GM19351 (cell line): ENCODE data around the gene CBY3.
"Not testable (repeated sequence)": the region's sequence is repeated elsewhere in the genome, so short reads cannot be mapped to it uniquely, and the experiment has no call there.

Experiments used
- ATAC-seq: cut with Tn5 transposase; IDR thresholded peaks from one replicate; pipeline ENCODE4 v1.9.1; 2021; ENCODE audit warnings: mild to moderate bottlenecking, moderate library complexity; ENCODE audit not compliant: unreplicated experiment

Gene CBY3

DNA sequence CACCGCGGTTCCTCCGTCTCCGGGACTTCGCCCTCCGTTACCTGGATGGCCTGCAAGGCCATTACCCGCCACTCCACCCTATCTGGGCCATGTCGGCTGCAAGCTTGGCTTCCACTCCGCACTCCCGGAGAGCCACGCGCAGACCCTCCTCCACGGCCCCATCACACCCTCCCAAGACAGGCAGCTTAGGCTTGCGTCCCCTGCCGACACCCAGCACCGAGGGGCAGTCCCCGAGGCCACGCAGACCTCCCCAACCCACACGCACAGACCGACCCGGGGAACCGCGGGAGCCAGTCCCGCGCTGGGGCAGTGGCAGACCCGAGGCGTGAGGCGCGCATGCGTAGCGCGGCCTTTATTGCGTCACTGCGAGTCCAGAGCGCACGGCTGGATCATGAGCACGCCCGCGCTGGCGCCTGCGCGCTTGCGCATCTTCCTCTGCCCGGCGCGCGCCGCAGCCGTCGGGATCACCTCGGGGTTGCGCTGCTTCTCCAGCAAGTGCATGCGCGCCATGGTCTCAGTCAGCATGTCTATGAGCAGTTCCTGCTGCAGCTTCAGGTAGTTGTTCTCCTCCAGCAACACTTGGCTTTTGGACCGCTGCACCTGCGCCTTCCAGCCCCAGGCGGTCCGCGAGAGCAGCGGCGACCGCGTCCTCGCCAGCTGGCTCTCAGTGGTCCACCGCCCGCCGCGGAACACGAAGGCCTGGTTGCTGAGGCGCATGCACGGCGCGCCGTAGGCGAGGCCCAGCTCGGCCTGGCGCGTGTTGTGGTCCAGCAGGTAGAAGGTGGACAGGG, 2.4 kb downstream of the CBY3 start:
- ATAC-seq: peak; percentile 85

GRCh38 chr5:179668391-179668790, 12.4 kb downstream of the CBY3 start:
- ATAC-seq: peak; percentile 79

DNA sequence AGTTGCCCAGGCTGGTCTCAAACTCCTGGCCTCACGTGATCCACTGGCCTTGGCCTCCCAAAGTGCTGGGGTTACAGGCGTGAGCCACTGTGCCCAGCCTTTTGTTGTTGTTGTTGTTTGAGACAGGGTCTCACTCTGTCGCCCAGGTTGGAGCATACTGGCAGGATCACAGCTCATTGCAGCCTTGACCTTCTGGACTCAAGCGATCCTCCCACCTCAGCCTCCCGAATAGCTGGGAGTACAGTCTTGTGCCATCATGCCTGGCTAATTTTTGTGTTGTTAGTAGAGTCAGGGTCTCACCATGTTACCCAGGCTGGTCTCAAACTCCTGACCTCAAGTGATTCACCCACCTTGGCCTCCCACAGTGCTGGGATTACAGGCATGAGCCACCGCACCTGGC, 19.2 kb downstream of the CBY3 start:
- ATAC-seq: not testable (repeated sequence)

- ATAC-seq: peak; percentile 68
Observed at GRCh38 chr5:179658179-179658856, 22.5 kb downstream of the CBY3 start.

DNA sequence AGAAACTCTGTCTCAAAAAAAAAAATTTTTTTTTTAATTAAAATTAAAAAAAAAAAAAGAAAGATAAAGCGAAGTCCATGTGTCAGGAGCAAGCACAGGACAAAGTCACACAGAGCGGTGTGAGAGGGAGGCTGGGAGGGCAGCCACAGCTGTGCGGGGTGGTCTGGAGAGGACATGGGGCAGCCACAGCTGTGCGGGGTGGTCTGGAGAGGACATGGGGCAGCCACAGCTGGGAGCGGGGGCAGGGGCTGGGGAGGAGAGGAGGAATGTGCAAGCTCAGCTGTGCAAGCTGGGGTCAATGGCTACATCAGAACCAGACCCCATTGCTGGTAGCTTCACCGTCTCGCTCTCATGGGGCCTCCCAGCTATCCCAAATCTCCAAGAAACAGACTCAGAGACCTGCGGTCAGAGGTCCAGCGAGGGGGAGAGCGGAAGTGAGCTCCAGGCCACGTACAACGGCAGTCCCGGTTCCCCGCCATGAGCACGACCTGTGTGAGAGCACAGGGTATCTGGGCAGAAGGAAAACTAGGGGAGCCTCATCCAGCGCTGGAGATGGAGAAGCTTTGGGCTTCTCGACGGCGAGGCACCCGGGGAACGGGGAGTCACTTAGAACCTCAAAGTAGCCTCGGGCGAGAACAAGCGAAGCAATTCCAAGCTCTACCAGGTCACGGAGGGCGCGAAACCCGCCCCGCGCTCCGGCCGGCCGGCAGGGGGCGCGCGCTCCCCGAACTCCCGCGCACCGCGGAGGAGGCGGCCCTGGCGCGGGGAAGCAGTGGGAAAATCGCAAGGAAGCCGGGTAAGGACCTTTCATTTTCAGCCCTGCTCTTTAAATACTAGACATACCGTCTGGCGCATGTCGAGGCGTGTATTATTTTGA, 23.3 kb downstream of the CBY3 start:
- peak; percentile 85 for ATAC-seq

DNA sequence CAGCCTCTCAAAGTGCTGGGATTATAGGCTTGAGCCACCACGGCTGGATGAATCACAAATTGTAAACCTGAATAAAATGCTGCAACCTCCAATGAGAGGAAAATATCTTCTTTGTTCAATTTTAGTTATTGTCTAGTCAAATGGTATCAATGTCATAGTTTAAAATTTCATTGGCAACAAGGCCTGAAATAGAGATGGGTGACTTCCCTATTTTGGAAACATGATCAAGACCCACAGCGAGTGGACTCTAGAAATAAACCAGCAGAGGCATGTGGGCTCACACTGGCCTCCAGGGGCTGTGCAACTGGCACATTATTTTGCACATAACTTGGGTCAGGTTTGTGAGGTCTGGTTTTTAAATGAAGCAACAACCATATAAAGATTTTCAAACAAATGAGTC, 27.7 kb downstream of the CBY3 start:
- not testable (repeated sequence) for ATAC-seq

DNA sequence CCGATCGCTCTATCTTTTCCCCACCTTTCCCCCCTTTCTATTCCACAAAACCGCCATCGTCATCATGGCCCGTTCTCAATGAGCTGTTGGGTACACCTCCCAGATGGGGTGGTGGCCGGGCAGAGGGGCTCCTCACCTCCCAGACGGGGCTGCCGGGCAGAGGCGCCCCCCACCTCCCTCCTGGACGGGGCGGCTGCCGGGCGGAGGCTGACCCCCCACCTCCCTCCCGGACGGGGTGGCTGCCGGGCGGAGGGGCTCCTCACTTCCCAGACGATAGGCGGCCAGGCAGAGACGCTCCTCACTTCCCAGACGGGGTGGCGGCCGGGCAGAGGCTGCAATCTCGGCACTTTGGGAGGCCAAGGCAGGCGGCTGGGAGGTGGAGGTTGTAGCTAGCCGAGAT, 30.6 kb downstream of the CBY3 start:
- ATAC-seq: not testable (repeated sequence)

DNA sequence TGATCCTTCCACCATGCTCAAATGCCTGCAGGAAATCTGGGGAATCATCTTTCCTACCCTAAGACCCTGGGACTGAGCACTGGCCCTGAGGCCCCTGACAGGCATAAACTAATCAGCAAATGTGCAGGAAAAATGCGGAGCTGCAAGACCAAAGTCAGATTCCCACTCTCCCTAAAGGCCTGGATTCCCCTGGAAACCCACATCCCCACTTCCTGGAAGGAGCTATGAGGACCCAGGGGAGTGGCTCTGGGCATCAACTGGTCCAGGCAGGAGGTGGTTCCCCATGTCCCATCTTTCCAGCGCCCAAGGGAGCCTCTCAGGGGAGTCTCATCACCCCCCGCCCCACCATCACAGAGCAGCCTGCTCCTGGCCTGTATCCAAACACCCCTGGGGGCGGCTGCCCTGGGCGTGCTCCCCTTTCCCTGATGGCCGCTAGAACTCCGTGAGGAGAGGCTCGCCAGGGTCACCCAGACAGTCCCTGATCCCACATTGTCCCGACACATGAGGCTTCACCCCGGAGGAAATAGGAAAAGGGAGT, 31.6 kb downstream of the CBY3 start:
- not testable (repeated sequence) for ATAC-seq

GRCh38 chr5:179648410-179648809, 32.4 kb downstream of the CBY3 start:
- ATAC-seq: no peak

GRCh38 chr5:179644766-179645165, 36.1 kb downstream of the CBY3 start:
- not testable (repeated sequence) for ATAC-seq

DNA sequence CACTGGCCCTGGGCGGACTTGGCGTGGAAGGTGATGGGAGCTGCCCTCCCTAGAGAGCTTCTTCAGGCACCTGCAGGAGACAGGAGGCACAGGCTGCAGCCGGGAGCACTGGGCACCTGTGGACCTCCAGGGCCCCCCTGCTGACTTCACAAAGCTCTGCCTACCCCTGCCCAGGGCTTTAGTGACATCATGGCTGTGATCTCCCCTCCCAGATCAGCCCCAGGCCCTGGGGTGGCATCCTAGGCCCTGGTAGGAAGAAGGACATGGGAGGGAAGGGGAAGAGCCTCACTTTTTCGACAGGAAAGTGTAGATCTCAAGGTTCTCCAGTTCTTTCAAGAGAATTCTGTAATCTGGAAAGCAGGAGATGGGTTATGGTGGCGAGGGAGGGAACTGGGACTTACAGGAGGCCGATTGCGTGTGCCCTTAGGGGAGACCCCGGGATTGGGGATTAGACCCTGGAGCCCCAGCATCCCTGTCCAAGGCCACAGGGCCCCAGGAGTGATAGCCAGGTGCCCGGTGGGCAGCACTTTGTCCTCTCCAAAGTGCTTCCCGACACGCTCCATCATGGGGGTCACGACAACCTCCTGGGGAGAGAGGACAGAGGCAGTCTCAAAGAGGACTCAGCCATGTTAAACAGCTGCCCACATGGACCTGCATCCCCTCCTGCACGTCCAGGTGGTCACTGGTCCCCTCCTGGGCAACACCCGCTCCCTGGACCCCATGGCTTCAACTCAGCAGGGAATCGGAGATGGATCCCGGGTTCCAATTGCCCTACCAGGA, 37.5 kb downstream of the CBY3 start:
- not testable (repeated sequence) for ATAC-seq

DNA sequence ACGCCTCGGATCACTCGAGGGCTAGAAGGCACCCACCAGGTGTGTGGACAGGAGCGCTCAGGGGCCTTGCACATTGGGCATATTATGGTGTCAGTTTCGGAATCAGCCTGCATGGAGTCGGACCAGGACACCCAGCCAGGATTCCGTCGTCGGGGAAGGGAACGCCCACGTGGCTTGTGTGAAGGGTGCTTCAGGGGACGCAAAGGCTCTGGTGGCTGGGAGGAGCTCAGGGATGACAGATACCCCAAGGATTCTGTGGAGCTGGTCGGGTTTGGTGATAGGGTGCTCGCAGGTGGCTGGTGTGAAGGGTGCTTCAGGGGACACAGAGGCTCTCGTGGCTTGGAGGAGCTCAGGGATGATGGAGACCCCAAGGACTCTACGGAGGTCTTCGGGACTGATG, 38.2 kb downstream of the CBY3 start:
- ATAC-seq: not testable (repeated sequence)

- not testable (repeated sequence) for ATAC-seq
Observed at GRCh38 chr5:179641745-179642144, 39.1 kb downstream of the CBY3 start.

DNA sequence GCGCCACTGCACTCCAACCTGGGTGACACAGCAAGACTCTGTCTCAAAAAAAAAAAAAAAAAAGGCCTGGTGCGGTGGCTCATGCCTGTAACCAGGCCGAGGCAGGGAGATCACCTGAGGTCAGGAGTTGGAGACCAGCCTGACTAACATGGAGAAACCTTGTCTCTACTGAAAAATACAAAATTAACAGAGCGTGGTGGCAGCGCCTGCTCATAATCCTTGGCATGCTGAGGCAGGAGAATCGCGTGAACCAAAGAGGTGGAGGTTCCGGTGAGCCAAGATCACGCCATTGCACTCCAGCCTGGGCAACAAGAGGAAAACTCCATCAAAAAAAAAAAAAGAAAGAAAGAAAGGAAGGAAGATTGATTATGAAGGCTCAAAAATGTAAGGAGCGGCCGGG, 41.5 kb downstream of the CBY3 start:
- not testable (repeated sequence) for ATAC-seq

- ATAC-seq: peak; percentile 89
Observed at GRCh38 chr5:179634370-179635172, 46.3 kb downstream of the CBY3 start.

- ATAC-seq: peak; percentile 56
Observed at GRCh38 chr5:179633501-179634369, 47.1 kb downstream of the CBY3 start.
